GM12874 (cell line): ENCODE data around the gene DLG5.
A peak's percentile ranks its signal among the peaks of the same experiment; 100 is the strongest.

Experiments
- TF ChIP-seq, protein P1 (sequence below): IDR thresholded peaks from 2 replicates; pipeline ENCODE4 v1.5.1; 2011; ENCODE audit warnings: low read depth, mild to moderate bottlenecking, control low read depth, low read length, moderate library complexity; ENCODE audit not compliant: insufficient read depth

DLG5 gene, protein sequence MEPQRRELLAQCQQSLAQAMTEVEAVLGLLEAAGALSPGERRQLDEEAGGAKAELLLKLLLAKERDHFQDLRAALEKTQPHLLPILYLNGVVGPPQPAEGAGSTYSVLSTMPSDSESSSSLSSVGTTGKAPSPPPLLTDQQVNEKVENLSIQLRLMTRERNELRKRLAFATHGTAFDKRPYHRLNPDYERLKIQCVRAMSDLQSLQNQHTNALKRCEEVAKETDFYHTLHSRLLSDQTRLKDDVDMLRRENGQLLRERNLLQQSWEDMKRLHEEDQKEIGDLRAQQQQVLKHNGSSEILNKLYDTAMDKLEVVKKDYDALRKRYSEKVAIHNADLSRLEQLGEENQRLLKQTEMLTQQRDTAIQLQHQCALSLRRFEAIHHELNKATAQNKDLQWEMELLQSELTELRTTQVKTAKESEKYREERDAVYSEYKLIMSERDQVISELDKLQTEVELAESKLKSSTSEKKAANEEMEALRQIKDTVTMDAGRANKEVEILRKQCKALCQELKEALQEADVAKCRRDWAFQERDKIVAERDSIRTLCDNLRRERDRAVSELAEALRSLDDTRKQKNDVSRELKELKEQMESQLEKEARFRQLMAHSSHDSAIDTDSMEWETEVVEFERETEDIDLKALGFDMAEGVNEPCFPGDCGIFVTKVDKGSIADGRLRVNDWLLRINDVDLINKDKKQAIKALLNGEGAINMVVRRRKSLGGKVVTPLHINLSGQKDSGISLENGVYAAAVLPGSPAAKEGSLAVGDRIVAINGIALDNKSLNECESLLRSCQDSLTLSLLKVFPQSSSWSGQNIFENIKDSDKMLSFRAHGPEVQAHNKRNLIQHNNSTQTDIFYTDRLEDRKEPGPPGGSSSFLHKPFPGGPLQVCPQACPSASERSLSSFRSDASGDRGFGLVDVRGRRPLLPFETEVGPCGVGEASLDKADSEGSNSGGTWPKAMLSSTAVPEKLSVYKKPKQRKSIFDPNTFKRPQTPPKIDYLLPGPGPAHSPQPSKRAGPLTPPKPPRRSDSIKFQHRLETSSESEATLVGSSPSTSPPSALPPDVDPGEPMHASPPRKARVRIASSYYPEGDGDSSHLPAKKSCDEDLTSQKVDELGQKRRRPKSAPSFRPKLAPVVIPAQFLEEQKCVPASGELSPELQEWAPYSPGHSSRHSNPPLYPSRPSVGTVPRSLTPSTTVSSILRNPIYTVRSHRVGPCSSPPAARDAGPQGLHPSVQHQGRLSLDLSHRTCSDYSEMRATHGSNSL (N-terminal part only)

DNA sequence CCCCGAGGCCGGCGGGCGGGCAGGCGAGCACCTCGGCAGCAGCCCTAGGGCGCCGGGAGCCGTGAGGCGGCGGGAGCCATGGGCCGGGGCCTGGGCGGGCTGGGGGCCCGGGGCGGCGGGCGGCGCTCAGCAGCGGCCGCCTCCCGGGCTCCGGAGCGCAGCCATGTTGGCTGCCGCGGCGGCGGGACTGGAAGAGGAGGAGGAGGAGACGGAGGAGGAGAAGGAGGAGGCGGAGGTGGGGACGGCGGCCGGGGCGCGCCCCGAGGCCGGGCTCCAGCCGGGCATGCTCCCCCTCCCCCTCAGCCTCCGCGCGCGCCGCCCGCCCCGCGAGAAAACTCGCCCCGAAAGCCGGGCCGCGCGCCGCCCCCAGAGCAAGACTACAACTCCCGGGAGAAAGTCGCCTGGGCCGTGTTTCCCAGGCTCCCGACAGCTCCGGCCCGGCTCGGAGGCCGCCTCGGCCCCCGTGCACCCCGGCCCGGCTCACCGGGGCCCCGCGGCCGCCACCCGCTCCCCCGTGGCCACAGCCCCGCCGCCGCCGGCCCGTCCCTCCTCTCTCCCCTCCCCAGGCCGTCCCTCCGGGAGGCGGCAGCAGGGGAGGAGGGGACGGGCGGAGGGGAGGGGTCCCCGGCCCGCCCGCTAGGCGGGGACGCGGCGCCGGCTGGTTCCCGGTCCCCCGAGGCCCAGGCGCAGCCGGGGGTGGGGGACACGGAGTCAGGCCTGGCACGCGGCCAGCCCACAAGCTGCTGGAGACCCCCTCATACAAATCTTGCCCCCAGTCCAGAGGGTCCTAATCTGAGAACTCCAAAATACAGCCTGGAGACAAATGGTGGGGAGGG lies at the start of gene DLG5:
TSS of gene DLG5 (minus strand) at position 190 of the 836 bp plus-strand sequence. CDS start 235 bp downstream, outside the sequence.
- TF ChIP-seq, protein P1, sequence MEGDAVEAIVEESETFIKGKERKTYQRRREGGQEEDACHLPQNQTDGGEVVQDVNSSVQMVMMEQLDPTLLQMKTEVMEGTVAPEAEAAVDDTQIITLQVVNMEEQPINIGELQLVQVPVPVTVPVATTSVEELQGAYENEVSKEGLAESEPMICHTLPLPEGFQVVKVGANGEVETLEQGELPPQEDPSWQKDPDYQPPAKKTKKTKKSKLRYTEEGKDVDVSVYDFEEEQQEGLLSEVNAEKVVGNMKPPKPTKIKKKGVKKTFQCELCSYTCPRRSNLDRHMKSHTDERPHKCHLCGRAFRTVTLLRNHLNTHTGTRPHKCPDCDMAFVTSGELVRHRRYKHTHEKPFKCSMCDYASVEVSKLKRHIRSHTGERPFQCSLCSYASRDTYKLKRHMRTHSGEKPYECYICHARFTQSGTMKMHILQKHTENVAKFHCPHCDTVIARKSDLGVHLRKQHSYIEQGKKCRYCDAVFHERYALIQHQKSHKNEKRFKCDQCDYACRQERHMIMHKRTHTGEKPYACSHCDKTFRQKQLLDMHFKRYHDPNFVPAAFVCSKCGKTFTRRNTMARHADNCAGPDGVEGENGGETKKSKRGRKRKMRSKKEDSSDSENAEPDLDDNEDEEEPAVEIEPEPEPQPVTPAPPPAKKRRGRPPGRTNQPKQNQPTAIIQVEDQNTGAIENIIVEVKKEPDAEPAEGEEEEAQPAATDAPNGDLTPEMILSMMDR: no peak

DNA sequence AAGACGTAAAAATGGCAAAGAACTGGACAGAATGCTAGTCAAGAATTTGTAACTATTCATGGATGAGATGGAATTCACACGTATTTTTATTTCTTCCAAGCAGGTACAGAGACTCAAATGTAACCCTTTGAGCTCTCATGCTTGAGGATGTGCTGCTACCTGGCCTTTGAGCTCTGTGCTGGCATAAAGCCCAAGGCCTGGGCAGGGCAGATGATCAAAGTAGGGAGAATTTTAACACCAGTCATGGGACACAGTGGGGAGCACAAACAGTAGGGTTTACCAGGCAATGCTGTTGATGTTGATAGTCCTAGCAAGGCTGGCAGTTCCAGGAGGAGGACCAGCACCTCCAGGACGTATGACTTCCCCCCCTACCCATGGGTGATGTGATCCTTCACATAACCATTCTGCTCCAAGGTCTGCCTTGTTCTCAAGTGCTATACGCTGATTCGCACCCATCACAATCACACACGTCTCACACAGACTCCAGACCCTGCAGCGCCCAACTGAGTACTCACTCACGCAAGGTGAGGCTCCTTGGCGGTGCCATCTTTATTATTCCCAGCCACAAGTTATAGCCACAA lies 48.6 kb upstream of the DLG5 start:
- TF ChIP-seq, protein P1: no peak

DNA sequence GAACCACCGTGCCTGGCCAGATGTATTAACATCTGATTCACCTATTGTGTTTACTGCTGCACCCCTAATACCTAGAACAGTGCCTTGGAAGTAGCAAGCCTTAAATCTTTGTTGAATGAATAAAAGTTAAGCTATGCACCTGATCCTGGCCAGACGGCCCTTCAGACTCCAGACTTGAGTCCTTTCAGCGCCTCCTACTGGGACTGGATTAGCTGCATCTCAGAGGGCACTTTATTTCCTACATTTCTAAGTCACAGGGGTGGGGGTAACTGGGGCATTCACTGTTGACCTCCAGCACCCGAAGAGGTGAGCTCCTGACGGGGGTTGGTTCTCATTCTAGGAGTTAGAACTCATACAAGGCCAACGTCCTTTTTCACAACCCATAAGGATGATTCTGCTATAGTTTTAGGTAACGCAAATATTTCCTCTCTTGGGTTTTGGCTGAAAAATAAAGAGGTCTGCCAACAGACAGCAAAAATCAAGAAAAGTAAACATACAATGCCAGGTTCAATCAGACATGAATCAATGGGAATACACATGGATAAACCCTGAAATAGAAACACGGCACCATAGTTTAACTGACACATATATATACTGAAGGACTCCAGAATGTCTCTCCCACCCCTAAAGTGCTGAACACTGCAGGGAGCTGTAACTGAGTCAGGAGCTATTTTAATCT lies 48.0 kb upstream of the DLG5 start:
- TF ChIP-seq, protein P1: peak; percentile 15; the same call in 1 of the 2 replicates

DNA sequence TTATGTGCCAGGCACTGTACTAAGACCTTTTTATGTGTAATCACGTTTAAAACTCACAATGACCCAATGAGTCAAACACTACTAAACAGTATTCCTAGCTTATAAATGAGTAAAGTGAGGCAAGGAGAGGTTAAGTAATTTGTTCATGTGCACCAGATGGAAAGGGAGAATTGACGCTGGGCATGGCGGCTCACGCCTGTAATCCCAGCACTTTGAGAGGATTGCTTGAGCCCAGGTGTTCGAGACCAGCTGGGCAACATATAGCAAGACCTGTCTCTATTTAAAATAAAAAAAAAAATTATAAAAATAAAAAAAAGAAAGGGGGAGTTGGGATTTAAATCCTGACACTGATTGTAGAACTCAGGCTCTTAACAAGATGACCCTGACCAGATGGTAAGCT lies 46.7 kb upstream of the DLG5 start:
- TF ChIP-seq, protein P1: no peak

DNA sequence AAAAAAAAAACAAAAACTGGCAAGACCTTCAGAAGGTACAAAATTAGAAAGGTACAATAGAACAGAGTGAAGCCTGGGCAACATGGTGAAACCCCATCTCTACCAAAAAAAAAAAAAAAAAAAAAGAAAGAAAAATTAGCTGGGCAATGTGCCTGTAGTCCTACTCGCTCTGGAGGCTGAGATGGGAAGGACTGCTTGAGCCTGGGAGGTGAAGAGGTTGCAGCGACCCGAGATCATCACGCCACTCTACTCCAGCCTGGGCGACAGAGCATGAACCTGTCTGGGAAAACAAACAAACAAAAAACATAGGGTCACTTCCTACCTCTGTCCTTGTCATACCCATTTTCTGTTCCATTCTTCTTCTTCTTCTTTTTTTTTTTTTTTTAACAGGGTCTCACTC lies 45.6 kb upstream of the DLG5 start:
- TF ChIP-seq, protein P1: no peak

DNA sequence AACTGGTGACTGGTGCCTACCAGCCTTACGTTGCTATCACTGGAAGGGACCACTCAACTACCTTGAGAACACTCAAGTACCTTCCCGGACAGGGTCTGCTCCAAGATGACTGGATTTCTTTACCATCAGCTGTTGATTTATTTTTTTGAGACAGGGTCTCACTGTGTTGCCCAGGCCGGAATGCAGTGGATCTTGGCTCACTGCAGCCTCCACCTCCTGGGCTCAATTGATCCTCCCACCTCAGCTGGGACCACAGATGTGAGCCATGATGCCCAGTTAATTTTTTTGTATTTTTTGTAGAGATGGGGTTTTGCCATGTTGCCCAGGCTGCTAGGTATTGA lies 45.2 kb upstream of the DLG5 start:
- TF ChIP-seq, protein P1: no peak
